ENCODE measurements around the gene FUZ. TPM values are rescaled to one million over a fixed set of nuclear protein-coding genes. Genes with fewer than 3 reads are reported as not detected.
A peak's percentile ranks its signal among the peaks of the same experiment; 100 is the strongest.

FUZ gene, protein sequence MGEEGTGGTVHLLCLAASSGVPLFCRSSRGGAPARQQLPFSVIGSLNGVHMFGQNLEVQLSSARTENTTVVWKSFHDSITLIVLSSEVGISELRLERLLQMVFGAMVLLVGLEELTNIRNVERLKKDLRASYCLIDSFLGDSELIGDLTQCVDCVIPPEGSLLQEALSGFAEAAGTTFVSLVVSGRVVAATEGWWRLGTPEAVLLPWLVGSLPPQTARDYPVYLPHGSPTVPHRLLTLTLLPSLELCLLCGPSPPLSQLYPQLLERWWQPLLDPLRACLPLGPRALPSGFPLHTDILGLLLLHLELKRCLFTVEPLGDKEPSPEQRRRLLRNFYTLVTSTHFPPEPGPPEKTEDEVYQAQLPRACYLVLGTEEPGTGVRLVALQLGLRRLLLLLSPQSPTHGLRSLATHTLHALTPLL
- total RNA-seq (10 to 100 TPM; 13.2 to 21.3 (median 16.4) TPM), polyA plus RNA-seq (25.8 TPM)
- long read RNA-seq, donor 1, transcript FUZ-201 (11 exons, 1,675 nt): major isoform, 15 of 40 reads
- long read RNA-seq, donor 1, partial matches to known transcripts: 4 of 40 reads
- long read RNA-seq, donor 1, other reads (novel, unspliced or antisense): 17 of 40 reads
- long read RNA-seq, donor 2, transcript FUZ-201 (11 exons, 1,675 nt): major isoform, 7 of 19 reads
- long read RNA-seq, donor 2, partial matches to known transcripts: 1 of 19 reads
- long read RNA-seq, donor 2, other reads (novel, unspliced or antisense): 8 of 19 reads
- long read RNA-seq, donor 3, transcript FUZ-201 (11 exons, 1,675 nt): major isoform, 26 of 66 reads
- long read RNA-seq, donor 3, partial matches to known transcripts: 6 of 66 reads
- long read RNA-seq, donor 3, other reads (novel, unspliced or antisense): 29 of 66 reads
- long read RNA-seq, donor 4, transcript FUZ-201 (11 exons, 1,675 nt): major isoform, 12 of 23 reads
- long read RNA-seq, donor 4, partial matches to known transcripts: 1 of 23 reads
- long read RNA-seq, donor 4, other reads (novel, unspliced or antisense): 9 of 23 reads

DNA sequence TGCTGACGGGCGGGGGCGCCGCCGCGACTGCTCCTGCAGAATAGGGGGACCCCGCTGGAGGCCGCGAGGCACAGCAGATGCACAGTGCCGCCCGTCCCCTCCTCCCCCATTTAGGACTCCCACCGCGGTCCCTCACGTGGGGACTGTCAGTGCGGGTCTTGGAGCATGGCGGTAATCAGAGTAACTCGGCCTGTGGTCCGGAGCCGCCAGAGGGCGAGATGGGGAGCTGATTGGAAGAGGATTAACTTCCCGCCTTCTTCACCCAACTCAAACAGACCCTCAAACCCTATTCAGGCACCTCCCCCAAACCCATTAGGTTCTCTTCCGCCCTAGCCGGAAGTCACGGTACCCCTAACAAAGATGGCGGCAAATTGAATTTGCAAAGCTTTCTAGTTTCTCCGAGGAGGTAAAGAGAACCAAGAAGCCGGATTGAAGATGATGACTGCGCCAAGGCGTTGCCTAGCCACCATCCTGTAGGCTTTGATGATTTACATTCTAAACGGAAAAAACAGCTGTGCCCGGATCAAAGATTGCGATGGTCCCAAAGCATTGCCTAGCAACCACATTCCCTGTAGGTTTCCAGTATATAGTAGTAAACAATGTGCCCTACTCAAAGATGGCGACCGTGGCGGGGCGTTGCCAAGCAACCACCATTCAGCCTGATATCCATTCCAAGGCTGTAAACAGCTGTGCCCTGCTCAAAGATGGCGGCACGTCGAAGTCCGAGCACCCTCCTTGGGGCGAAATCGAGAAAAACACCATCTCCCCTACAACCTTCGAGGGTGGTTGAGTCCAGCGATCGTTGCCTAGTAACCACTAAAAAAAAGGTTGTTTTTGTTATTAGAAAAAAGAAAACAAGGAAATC, at the start of gene FUZ:
Gene FUZ (minus strand): TSS at position 296 of the 865 bp plus-strand sequence. CDS start 186 bp downstream, at position 110.
- ATAC-seq: peak; percentile 81 to 85
- intact Hi-C loops (cut with DNase I): loop anchor here in 2 of 4 donors (10.0 kb wide), 1 partner anchor 52 kb away; the partner anchor contains the start of gene PNKP (in 2 of the 2)

DNA sequence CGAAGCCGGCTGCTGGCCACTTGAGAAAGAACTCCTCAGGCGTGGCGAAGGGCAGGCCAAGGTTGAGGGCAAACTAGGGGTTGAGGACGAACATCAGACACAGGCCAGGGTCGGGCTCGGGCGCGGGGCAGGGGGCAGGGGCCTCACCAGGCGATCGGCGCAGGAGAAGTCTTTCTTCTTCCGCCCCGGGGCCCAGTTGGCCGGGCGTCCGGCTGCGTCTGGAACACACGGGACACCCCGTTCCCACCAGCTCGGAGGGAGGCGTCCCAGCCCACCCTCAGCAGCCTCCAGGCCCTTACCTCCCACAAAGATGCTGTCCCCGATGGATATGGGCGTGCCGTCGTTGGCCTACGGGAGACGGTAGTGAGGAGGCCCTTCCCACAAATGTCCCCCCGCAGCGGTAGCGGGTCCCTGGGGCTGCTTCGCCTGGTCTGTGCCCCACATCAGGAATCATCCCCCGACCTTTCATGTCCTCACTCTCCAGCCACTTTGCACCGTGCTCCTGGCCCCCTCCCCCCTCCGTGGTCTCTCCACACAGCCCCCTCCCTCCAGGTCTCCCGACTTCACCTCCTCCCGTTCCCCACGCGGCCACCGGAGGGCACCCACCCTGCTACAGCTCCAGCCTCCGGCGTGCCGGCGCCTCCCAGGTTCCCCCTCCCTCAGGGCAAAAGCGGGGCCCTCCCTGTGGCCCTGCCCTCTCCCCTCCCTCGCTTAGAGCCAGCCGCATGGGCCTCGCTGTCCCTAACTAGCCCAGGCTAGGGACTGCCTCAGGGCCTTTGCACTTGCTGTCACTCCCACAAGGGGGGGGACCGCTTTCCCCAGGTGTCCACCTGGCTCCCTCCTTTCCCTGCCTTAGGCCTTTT, 49.5 kb upstream of the FUZ start:
- H3K27me3 ChIP-seq (ENCODE audit: control insufficient read depth, insufficient read depth): no peaks in the 10 kb centered on the region
- H3K4me1 ChIP-seq (ENCODE audit: control insufficient read depth, insufficient read depth, low read length): peaks cover 2% of the 10 kb centered on the region
- ATAC-seq (no peak), DNase-seq (peak; percentile 27 to 77 (median 70))
- intact Hi-C loops (cut with DNase I): loop anchor here in 2 of 4 donors (10.0 kb wide), 1 partner anchor 48 kb away; the partner anchor contains the start of genes FUZ (in 2 of the 2) and MED25 (in 2 of the 2)
- 76% methylated on average over 49 of the region's 49 CpGs for WGBS
- no peaks in the 10 kb centered on the region for H3K9me3 ChIP-seq (ENCODE audit: control insufficient read depth, low read length)
- H3K4me3 ChIP-seq (ENCODE audit: low read length): no peak overlapping the region
- H3K27ac ChIP-seq (ENCODE audit: low read length): no peak overlapping the region

More for the DNA sequence above, at the start of gene FUZ:
- Histone ChIP-seq H3K4me3 (ENCODE audit: low read length) (peak within 1 kb of the TSS; percentile 86), H3K9me3 (ENCODE audit: control insufficient read depth, low read length) (no peaks in the 10 kb centered on the region), H3K27me3 (ENCODE audit: control insufficient read depth, insufficient read depth) (no peaks in the 10 kb centered on the region), H3K4me1 (ENCODE audit: control insufficient read depth, insufficient read depth, low read length) (peaks cover 1% of the 10 kb centered on the region), H3K27ac (ENCODE audit: low read length) (peak within 1 kb of the TSS; percentile 90)
- under 1% methylated on average over 45 of the region's 45 CpGs for WGBS
- peak; percentile 98 to 99 (median 98) for DNase-seq

DNA sequence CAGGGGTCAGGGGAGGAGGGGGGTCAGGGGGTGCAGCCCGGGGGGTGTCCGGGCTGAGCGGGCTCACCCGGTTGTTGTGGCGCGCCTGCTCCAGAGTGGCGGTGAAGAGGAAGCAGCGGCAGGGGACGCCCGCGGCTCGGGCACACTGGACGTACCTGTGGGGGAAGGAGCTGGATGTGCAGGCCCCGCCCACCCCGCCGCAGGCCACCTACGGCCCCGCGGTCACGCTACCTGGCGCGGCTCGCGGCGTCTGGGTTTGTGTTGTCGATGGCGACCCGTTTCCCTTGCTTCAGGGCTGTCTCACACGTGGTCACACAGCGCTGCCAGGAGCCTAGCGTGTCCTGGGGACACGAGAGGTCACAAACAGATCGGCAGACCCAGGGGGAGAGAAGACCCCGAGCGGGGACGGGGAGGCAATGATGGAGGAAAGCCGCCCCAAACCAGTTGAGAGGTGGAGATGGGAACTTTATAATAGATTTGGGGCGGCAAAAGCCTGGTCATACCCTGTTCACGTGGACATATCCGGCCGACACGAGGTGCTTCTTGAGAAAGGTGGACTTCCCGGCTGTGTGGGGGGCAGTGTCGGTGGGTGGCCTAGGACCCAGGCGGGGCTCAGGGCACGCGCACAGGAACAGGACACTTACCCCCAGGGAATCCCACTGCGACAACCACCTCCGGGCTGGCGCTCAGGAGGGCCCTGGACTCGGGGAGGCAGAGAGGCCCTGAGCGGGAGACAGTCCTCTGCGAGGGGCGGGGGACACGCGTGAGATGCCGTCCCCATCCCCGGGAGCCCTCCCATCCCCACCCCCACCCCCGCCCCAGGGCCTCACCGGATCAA, 48.7 kb upstream of the FUZ start:
- DNase-seq (peak; percentile 14 to 73 (median 69)), ATAC-seq (no peak)
- 85% methylated on average over 60 of the region's 60 CpGs for WGBS
- Histone ChIP-seq H3K27me3 (ENCODE audit: control insufficient read depth, insufficient read depth) (no peaks in the 10 kb centered on the region), H3K9me3 (ENCODE audit: control insufficient read depth, low read length) (no peaks in the 10 kb centered on the region), H3K27ac (ENCODE audit: low read length) (no peak overlapping the region), H3K4me1 (ENCODE audit: control insufficient read depth, insufficient read depth, low read length) (peaks cover 2% of the 10 kb centered on the region), H3K4me3 (ENCODE audit: low read length) (no peak overlapping the region)
- intact Hi-C loops (cut with DNase I): loop anchor here in 2 of 4 donors (10.0 kb wide), 1 partner anchor 47 kb away; the partner anchor contains the start of genes FUZ (in 2 of the 2) and MED25 (in 2 of the 2)

DNA sequence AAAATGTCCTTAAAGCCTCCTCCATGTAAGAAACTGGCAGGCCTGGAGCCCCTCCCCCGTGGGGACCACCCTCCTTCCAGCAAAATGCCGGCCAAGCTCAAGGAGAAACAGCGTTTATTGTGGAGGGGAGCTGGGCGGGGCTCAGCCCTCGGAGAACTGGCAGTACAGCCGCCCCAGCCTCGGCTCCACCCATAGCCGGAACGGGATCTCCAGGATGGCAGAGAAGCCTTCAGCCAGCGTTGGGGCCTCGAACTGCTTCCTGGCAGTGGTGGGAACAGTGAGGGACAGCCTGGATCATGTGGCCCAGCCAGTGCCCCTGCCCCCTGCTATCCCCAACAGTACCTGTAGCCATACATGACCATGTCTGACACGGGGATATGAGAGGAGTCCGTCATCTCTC, 48.0 kb upstream of the FUZ start:
- no peaks in the 10 kb centered on the region for H3K27me3 ChIP-seq (ENCODE audit: control insufficient read depth, insufficient read depth)
- no peak overlapping the region for H3K4me3 ChIP-seq (ENCODE audit: low read length)
- DNase-seq (peak; percentile 80 to 94 (median 84)), ATAC-seq (peak; percentile 26 to 27)
- intact Hi-C loops (cut with DNase I): loop anchor here in 2 of 4 donors (10.0 kb wide), 1 partner anchor 46 kb away; the partner anchor contains the start of genes FUZ (in 2 of the 2) and MED25 (in 2 of the 2)
- H3K4me1 ChIP-seq (ENCODE audit: control insufficient read depth, insufficient read depth, low read length): peaks cover 2% of the 10 kb centered on the region
- WGBS: 34% methylated on average over 13 of the region's 13 CpGs
- H3K27ac ChIP-seq (ENCODE audit: low read length): no peak overlapping the region
- no peaks in the 10 kb centered on the region for H3K9me3 ChIP-seq (ENCODE audit: control insufficient read depth, low read length)

DNA sequence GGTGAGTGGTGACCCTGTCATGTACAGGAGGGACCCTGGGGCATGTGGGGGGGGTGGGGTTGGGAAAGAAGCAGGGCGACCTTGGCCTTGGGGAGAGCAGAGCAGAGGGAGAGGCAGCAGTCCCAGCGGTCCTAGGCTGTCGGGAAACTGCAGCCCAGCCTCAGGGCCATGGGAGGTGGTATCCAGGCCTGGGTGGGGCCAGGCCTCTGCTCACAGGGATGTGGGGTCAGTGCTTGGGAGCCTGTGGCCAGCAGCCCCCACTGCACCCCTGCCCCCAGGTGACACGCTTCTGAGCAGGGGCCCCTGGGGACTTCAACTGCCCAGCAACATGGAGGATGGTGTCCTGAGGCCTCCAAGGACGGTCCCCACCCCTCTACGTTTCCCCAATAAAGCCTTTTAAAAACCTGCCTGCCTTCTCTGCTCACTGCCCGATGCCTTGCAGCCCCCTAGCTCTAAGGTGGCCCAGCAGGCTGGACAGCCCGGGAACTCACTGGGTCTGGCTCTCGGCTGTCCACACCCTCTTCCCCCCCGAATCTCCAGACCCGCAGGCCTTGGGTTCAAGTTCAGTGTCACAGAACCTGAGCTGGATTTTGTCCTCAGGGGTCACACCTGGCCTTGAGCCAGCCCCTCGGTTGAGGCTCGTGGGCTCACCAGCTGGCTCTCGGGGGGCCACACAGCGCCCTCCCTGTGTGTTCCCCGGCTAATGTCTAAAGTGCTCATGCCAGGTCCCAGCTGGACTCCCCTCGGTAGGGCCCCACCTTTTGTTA, 47.4 kb upstream of the FUZ start:
- intact Hi-C loops (cut with DNase I): loop anchor here in 2 of 4 donors (10.0 kb wide), 1 partner anchor 46 kb away; the partner anchor contains the start of genes FUZ (in 2 of the 2) and MED25 (in 2 of the 2)
- 66% methylated on average over 17 of the region's 17 CpGs for WGBS
- no peak overlapping the region for H3K27ac ChIP-seq (ENCODE audit: low read length)
- H3K4me3 ChIP-seq (ENCODE audit: low read length): no peak overlapping the region
- DNase-seq (peak in 2 of 3 donors; percentile 52 to 61), ATAC-seq (no peak)
- no peaks in the 10 kb centered on the region for H3K9me3 ChIP-seq (ENCODE audit: control insufficient read depth, low read length)
- no peaks in the 10 kb centered on the region for H3K27me3 ChIP-seq (ENCODE audit: control insufficient read depth, insufficient read depth)
- H3K4me1 ChIP-seq (ENCODE audit: control insufficient read depth, insufficient read depth, low read length): peaks cover 2% of the 10 kb centered on the region

DNA sequence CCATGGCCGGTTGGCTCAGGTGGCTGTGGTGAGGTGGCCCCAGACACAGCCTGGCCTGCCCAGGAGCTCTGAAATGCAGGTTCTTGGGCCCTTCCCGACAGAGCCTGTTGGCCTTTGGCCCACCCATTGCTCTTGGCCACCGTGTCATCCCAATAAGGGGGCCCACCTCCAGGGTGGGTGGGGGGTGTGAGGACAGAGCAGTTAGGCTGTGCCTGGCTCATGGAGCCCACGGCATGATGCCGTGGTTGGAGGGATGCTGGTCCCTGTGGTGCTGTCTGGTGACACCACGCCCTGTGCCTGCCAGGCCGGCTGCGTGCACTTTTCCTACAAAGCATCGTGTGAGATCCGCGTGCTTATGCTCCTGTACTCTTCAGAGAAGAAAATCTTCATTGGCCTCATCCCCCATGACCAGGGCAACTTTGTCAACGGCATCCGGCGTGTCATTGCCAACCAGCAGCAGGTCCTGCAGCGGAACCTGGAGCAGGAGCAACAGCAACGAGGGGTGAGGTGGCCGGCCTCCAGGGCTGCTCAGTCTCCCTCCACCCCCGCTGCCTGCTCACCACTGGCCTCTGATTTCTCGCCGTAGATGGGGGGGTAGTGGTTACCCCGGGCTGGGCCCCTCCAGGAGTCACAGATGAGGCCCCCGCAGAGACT, 46.7 kb upstream of the FUZ start:
- DNase-seq (peak; percentile 18 to 61 (median 60)), ATAC-seq (no peak)
- H3K4me3 ChIP-seq (ENCODE audit: low read length): no peak overlapping the region
- no peaks in the 10 kb centered on the region for H3K9me3 ChIP-seq (ENCODE audit: control insufficient read depth, low read length)
- H3K27me3 ChIP-seq (ENCODE audit: control insufficient read depth, insufficient read depth): no peaks in the 10 kb centered on the region
- no peaks in the 10 kb centered on the region for H3K4me1 ChIP-seq (ENCODE audit: control insufficient read depth, insufficient read depth, low read length)
- intact Hi-C loops (cut with DNase I): loop anchor here in 2 of 4 donors (10.0 kb wide), 2 partner anchors 45 to 175 kb away; partner anchors contain the start of genes FUZ (in 2 of the 2), MED25 (in 2 of the 2) and ADM5 (in 1 of the 2)
- no peak overlapping the region for H3K27ac ChIP-seq (ENCODE audit: low read length)
- WGBS: 80% methylated on average over 22 of the region's 22 CpGs

DNA sequence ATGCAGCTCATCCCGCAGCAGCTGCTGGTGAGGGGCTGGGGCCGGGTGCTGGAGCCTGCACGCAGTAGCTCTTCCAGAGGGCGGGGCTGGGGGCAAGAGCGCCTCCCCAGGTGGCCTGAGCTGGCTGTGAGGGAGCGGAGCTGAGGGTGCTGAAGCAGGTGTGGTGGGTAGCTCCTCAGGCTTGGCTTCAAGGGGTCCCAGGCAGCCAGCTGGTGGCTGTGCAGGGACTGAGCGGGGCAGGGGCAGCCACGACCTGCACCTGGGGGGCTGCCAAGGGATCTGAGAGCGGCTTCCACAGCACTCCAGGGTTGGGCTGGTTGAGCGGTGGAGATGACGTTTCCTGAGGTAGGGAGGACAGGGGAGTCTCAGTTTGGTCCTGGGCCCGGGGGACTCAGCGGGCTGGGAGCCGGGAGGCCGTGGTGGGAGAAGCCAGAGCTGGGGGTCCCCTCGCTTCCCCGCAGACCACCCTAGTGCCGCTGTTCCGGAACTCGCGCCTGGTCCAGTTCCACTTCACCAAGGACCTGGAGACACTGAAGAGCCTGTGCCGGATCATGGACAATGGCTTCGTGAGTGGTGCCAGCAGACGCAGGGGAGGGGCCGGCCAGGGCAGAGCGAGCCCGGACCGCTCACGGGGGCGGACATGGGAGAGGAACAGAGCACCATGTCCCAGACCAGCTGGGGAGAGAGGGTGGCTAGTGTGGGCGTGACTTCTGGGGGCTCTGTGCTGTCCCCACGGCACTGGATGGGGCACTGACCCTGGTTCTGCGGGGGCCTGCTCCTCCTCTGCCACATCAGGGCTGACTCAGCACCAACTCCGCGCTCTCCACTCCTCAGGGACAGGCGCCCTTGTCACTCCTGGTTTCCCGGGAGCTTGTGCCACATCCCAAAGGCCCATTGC, 45.2 kb upstream of the FUZ start:
- H3K9me3 ChIP-seq (ENCODE audit: control insufficient read depth, low read length): no peaks in the 10 kb centered on the region
- DNase-seq: peak in 2 of 3 donors; percentile 56 to 68
- no peak overlapping the region for H3K27ac ChIP-seq (ENCODE audit: low read length)
- no peaks in the 10 kb centered on the region for H3K27me3 ChIP-seq (ENCODE audit: control insufficient read depth, insufficient read depth)
- no peak overlapping the region for H3K4me3 ChIP-seq (ENCODE audit: low read length)
- no peaks in the 10 kb centered on the region for H3K4me1 ChIP-seq (ENCODE audit: control insufficient read depth, insufficient read depth, low read length)
- no peak for ATAC-seq
- intact Hi-C loops (cut with DNase I): loop anchor here in 1 of 4 donors (10.0 kb wide), 1 partner anchor 174 kb away; the partner anchor contains the start of gene ADM5
- 80% methylated on average over 37 of the region's 37 CpGs for WGBS
